ENCODE measurements around the gene STRN4.

Gene STRN4

DNA sequence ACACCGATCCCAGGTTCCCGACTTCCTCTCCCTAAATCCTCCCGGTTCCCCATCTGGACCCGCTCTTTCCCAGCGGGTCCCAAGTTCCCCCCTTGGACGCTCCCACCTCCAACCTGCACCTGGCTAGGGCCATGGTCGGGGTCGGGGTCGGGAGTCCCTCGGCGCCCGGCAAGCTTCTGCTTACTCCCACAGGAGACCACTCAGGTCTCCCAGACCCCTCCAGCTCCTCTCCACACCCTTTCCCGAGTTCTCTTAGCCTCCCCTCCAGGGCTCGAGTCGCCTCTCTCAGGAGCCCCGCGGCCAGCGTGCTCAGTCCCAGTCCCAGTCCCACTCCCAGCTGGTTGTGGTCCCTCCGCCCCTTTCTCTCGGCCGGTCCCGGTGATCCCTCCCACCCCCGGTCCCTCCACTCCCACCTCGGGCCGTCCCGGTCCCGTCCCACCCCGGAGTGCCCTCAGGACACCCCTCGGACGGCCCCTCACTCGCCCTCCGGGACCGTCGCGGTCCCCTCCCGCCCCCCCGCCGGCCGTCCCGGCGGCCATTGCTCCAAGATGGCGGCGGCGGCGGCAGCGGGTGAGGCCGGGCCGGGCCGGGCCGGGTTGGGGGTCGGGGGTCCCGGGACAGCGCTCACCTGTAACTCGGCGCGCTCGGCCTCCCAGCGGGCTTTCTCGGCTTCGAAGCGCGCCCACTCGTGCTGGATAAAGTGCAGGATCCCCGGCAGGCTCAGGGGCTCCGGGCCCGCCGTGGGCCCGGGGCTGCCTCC, 549 bp downstream of the STRN4 start, which contains the start of gene FKRP:
Gene FKRP (plus strand): TSS at position 537 of the 760 bp plus-strand sequence. CDS start 9,394 bp downstream, outside the sequence.
- peak in 1 of 3 donors; percentile 45 for DNase-seq (ENCODE audit: low read depth in 3 of 3, low spot score in 1 of 3)

DNA sequence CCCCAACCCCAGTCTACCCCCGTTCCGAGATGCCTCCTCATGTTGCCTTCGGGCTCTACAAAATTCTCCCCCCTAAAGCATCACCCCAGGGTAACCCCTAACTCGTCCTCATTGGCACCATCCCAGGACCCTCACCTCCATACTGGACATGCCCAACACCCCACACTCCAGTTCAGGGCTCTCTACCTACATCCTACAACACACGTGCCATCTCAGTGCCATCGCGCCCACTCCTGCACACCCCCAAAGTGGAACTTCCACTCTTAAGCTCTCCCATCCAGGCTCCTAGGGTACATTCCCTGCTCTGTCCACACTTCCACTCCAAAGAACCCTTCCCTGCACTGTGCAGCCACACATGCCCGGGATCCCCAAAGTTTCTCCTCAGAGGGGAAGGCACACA, 1.2 kb downstream of the STRN4 start:
- no peak for DNase-seq (ENCODE audit: low read depth in 3 of 3, low spot score in 1 of 3)

DNA sequence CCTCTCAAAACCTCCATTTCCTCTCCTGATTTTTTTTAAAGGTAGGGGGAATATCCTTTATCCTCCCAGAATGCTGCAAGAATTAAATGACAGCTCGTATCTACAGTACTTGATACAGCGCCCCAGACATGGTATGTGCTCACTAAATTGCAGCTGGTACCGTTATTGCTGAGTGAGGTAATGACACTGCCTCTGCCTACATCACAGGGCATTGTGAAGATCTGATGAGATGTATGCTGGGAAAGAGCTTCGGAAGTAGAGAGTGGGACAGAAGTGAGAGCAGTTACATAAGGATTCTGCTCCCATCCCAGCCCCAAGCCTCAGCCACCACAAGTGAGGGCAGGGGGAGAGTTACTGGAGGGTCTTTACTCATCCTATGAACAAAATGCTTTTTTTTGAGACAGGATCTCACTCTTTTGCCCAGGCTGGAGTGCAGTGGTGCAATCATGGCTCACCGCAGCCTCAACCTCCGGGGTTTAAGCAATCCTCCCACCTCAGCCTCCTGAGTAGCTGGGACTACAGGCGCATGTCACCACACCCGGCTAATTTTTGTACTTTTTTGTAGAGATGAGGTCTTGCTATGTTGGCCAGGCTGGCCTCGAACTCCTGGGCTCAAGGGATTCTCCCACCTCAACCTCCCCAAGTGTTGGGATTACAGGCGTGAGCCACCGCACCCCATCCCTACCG, 2.1 kb downstream of the STRN4 start:
- DNase-seq (ENCODE audit: low read depth in 3 of 3, low spot score in 1 of 3): no peak

DNA sequence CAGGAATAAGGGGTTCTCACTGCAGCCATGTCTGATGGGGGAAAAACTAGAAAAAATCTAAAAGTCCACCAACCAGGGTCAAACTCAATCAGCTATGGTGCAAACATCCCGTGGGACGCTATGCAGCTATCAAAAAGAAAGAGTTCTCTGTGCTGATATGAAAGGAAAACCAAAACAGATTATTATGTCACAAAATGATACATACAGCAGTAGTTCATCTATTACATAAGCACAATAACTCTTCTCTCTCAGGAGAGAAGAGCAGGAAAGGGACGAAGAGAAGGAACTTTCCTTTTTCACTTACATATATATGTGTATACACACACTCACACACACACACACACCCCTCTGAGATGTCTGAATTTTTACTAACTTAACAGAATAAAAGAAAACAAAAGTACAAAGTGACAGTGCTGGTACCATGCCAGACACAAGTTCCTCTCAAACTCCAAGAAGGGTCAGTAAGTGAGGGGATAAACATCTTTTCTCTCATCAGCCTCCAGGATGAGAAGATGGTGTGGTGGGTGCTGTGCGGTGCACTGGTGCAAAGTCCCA, 3.2 kb downstream of the STRN4 start:
- DNase-seq (ENCODE audit: low read depth in 3 of 3, low spot score in 1 of 3): no peak

DNA sequence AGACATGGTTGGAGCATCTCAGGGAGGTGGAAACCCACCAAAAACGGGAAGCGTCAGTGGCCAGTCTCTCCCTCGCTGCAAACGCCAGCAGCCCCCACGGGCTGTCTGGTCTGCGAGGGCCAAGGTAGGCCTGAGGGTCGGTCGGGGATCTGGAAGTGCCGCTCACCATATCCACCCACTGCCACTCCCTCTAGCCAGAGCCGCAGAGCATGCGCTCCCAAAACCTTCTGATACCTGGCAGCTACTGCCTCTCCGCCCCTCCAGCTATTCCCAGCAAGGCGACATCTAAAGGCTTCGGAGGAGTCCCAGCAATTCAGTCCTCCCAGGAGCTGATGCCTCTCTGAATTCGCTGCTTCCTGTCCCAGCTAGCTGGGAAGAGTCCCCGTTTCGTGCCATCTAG, 4.8 kb downstream of the STRN4 start:
- DNase-seq (ENCODE audit: low read depth in 3 of 3, low spot score in 1 of 3): no peak

DNA sequence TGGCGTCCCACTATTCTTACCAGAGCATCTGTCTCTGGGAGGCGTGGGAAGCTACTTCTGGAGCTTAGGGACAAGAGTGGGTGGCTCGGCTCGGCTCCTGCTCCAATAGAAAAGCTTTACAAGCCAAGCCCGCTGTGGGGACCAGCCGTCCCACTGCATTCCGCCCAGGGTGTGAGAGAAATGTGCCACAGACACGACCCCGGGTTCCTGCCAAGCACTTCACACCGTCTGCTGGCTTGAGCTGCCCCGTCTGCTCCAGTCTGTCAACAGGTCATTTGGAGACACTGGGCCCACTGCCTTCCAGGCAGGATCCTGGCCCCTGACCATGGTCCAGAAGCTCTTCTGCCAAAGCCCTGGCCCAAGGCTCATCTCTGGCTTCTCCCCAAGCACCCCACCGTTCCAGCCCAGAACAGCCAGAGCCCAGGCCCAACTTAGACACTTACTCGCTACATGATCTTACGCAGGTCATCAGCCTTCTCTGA, 6.9 kb downstream of the STRN4 start:
- no peak for DNase-seq (ENCODE audit: low read depth in 3 of 3, low spot score in 1 of 3)

DNA sequence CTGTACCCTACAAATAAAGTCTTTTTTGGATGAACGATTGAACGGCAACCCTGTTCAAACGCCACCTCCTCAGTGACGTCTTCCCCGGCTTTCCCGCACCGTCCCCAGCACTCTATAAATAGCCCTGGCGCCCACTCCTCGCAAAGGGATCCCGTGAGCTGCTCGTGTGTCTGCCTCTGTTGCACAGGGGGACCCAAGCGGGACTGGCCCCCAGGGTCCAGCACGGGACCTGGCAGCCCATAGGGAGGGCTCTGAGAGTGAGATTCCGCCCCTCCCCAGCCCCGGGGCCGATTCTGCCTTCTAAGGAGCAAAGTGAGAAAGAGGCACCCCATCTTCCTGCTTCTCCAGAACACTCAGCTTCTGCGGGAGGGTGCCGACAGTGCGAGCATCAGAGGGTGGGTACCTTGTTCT, 8.5 kb downstream of the STRN4 start:
- no peak for DNase-seq (ENCODE audit: low read depth in 3 of 3, low spot score in 1 of 3)

DNA sequence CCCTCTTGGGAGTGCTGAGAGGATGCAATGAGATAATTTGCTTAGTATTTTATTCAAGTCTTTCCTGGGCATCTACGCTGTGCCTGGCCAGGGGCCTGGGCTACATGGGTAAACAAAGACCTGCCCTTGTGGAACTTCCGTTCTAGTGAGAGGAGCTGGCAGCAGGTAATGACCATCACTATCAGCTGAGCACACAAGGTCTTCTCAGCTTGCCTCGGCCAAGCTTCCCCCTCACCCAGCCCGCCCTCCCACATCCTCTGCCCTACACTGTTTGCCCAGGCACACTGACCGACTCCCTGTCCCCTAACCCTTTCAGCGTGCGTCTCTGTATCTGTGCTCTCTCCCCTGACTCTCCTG, 9.0 kb downstream of the STRN4 start:
- DNase-seq (ENCODE audit: low read depth in 3 of 3, low spot score in 1 of 3): no peak

DNA sequence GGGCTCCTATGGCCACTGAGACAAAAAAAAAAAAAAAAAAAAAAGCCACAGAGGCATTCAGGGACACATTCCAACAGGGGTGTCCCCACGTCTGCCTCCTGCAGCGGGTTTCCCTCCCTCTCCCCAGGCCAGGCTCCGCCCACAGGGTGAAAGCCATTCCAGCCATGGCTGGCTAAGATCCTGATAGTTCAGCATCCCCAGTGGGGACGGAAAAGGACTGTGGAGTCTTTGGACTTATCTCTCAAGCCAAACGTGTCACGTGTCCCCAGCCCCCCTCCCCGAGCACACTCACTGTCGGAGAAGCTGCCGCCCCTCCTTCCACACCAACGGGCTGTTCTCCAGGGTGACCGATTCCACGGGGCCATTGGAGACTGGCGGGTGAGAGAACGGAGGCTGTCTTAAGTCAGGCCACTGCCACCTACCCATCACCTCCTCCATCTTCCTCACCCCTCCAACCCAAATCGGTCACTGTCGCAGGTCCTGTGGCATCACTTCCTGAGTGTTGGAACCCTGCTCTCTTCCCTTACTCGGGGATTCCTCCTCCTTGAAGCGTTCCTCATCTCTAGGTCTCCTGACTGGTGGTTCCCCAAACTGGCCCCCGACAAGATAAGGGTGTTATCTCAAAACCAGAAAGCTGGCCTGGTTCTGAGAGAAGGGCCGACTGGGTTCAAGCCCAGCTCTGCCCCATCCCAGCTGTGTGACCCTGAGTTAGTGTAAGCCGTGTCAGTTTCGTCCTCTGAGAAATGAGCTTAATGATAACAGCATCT, 9.5 kb downstream of the STRN4 start:
- no peak for DNase-seq (ENCODE audit: low read depth in 3 of 3, low spot score in 1 of 3)

DNA sequence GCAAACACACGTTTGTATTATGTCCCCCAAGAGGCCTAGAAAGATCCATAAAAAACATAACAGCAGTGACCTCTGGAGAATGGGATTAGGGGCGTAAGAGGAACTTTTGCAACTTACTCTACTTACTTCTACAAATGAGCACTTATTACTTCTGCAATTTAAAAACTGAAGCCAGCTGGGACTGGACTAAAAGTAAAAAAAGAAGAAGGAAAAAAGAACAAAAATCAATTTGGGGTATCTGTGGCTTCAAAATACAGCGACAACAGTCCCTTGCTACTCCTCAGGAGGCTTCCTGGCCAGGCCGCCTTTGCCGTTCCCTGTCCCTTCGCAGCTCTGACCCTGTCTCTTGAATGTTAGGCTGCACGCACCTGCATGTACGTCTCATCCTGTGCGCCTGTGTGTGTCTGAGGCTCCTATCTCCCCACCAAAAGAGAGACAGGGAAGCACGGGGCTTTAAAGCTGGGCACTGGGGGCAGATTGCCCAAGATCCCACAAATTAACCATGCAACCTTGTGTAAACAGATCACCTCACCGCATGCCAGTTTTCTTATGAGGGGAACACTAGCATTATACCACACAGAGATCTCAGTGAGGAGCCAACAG, 12.5 kb downstream of the STRN4 start:
- DNase-seq (ENCODE audit: low read depth in 3 of 3, low spot score in 1 of 3): no peak

DNA sequence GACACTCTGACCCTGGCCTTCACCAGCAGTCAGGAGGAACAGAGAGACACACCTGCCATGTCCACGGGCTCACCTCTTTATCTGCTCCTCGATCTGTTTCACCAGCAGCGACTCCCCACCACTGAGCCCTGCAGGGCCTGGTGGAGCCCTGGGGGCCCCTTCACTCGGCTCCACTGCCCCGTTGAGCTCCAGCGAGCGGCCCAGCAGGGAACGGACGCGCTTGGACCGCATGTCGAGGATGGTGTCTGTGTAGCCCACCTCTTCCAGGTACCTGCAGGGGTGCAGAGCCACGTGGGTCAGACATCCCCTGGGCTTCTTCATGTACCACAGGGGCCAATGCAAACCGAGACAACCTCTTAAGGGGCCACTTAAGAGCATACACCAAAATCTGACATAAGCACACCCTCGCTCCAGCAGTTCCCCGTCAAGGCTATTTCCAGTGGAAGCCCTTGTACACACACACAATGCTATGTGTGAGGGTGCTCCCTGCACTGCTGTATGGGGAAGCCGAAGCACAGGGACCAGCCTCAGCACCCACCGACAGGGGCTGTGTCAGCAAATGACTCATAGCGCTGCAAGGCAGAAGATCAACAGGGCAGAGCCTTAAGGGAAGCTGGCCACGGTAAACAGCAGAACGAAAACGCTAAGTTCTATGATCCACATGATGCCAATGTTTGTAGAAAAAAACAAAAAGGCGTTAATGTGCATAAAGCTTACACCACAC, 13.1 kb downstream of the STRN4 start:
- no peak for DNase-seq (ENCODE audit: low read depth in 3 of 3, low spot score in 1 of 3)

DNA sequence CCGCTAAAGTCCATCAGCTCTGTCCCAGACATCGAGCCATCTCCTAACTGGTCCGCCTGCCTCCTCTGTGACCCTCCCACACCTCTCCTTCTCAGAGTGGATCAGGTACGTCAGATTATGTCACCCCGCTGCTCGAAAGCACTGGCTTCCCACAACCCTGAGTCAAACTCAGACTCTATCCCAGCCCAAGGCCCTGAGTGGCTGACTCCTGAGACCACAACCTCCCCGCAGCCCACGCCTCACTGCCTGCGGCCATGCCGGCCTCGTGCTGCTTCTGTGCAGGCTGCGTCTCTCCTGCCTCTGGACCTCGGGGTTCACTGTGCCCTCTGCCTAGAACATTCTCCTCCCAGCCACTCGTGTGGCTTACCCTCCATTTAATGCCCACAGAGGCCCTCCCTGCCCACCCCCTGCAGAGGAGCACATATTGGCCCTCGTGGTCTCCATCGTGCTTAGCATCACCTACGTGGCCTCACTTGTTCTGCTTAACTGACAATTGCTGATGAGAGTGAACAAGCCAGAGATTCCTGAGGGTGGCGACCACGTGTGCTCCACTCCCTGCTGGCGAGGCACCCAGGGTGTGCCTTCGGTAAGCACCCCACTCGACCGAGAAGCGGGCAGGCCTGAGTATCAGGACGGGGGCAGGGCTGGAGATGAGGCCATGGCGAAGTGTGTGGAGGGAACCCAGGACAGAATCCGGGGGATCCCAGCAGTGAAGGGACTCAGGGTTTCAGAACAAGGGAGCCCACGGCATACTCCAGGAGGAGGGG, 13.9 kb downstream of the STRN4 start:
- DNase-seq (ENCODE audit: low read depth in 3 of 3, low spot score in 1 of 3): no peak

DNA sequence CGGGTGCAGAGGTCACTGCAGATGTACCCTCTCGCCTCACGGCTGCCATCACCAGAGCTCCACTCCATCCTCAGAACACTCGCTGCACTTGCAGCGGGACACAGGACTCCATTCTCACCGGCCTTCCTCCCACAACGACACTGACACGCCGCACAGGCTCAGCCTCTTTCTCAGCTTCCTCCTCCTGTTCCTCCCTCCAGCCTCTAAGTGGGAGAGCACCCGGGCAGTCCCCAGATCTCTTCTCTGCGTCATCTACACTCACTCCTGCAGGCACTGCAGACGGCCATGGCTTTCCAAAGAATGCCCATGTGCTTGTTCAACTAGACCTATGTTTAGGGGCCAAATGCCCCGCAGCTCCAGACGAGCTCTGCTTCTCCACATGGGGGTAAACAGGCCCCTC, 14.7 kb downstream of the STRN4 start:
- no peak for DNase-seq (ENCODE audit: low read depth in 3 of 3, low spot score in 1 of 3)

DNA sequence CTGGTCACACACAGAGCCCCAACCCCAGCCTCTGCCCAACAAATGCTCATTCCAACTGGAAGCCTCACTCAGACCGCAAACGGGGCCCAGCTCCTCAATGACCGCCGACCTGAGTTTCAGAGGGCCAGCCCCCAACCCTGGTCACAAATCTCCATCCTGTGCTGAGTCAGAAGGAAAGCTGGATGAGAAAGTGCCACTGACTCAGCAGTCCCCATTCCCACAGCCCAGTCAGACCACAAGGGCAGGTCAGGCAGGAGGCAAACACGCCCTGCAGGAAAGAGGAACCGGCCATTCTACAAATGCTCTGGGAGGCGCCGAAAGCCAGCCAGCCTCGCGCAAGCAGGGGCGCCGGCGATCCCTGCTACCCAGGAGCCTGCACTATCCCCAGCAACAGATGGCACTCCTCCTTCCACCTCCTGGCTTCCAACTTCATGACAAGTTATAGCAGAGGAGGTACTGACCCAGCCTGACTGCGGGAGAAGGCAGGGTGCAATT, 15.2 kb downstream of the STRN4 start:
- DNase-seq (ENCODE audit: low read depth in 3 of 3, low spot score in 1 of 3): no peak

DNA sequence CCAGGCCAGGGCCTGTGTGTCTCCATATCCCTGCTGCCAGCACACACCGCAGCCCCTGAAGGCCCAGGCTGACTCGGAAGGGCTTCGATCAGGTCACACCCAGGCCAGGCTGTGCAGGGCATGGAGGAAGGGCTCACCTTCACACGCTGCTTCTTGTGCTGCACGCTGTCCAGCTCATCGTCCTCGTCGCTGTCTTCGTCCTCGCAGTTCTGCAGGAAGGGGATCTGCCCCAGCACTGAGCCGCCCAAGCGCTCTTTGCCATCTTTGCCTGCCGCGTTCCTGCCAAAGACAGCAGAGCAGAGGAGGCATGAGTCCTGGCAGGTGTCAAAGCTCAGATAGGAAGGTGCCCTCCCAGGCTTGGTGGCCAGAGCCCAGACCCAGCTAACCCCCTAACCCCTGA, 15.7 kb downstream of the STRN4 start:
- DNase-seq (ENCODE audit: low read depth in 3 of 3, low spot score in 1 of 3): no peak

DNA sequence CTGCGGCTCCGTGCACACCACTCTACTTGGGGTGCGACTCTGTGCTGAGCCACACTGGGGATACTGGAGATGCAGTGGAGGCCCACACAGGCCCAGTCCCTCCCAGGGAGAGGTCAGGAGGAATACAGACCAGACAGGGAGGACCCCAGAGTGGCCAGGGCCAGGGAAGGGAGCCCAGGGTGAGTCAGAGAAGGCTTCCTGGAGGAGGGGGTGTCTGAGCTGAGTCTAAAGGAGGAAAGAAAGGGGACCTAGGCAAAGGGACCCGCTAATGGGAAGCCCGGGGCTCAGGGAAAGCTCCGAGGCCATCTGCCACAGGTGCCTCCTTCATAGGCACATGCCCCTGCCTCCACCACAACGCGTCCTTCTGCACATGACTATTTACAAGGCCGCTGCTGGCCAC, 16.1 kb downstream of the STRN4 start:
- DNase-seq (ENCODE audit: low read depth in 3 of 3, low spot score in 1 of 3): no peak

DNA sequence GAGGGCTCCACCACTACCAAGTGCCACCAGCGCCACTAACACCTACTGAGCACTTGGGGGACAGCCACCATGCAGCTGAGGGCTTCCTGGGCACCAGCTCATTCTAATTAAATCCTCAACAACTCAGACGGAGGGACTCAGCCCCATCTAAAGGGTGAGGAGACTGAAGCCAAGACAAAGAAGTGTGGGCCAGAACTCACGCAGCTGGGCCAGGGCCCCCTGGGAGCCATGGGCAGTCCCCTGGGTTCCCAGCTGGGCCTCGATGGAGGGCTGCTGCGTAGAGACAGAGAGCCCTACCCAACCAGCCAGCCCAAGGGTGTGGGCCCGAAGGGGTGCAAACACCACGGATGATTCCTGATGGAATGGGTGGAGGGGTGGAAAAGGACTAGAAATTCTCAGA, 16.6 kb downstream of the STRN4 start:
- DNase-seq (ENCODE audit: low read depth in 3 of 3, low spot score in 1 of 3): no peak

DNA sequence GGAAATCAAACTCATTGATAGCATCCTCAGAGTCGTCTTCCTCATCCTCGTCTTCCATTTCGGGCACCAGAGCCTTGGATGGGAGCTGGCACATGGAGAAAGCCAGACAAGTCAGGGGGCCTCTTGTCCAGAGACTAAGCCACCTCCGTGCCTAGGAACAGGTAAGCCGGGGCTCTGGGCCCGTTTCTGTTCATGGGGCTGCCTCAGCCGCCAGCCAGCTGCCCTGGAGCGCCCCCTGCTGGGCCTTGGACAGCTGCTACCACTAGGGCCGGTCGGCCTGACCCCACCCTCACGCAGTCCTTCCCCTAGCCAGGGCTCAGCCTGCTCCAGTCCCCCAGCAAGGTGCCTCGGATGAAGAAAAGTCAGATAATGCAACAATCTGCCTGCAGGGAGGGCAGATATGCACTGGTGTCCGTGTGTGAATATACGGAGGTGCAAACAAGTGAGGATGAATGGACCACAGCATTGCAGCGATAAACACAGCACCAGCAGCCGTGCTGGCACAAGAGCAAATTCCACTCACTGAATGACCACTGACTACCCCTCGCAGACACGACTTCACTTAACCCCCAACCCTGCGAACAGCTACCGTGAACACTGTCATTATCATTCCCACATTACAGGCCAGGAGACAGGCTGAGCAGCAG, 17.4 kb downstream of the STRN4 start:
- DNase-seq (ENCODE audit: low read depth in 3 of 3, low spot score in 1 of 3): peak; percentile 58 to 79 (median 60)

DNA sequence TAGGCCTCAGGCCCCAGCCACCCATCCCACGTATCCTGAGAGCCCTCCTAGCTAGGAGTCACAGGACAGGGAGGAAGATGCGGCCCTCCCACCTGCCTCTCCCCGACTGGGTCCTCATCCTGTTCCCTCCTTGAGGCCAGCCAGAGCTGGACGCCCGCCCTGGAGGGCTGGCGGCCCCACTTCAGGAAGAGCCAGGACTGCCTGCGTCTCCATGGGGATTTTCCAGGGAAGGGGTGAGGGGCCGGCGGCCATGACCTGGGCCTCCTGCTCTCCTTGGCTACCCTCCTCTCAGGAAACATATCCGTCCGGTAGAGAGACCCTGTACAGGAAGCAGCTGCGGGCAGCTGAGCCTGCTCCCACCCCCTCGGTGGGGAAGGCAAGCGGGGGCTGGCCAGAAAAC, 18.0 kb downstream of the STRN4 start:
- no peak for DNase-seq (ENCODE audit: low read depth in 3 of 3, low spot score in 1 of 3)

All from stimulated activated CD4-positive, alpha-beta T cell treated with anti-CD3 and anti-CD28 coated beads, TNF-alpha, amount 100 ng/mL, for 1 hour (primary cell).